Prostate gland (tissue), 2 donors: ENCODE measurements around the gene SERPINE2.

Experiments used
- POLR2A ChIP-seq: fragments of 450-650 bp; IDR thresholded peaks from one replicate; pipeline ENCODE4 v1.6.1; 2016; ENCODE audit warnings: antibody characterized with exemption, mild to moderate bottlenecking
- POLR2AphosphoS5 ChIP-seq: sonication (generic); formaldehyde crosslinking; IDR thresholded peaks from one replicate; pipeline ENCODE4 v1.6.1; 2017; ENCODE audit warnings: antibody characterized with exemption
- TF ChIP-seq, protein P1 (sequence below), 4 experiments: fragments of 200-600 bp in 2 of 4; fragments of 450-650 bp in 2 of 4; sonication (generic) in 2 of 4; IDR thresholded peaks; 1 replicate in 3 of 4; 2 replicates in 1 of 4; pipeline ENCODE4 v1.5.1; 2016 to 2019; ENCODE audit warnings: antibody characterized with exemption in 4 of 4, mild to moderate bottlenecking in 2 of 4, moderate library complexity in 2 of 4

DNA sequence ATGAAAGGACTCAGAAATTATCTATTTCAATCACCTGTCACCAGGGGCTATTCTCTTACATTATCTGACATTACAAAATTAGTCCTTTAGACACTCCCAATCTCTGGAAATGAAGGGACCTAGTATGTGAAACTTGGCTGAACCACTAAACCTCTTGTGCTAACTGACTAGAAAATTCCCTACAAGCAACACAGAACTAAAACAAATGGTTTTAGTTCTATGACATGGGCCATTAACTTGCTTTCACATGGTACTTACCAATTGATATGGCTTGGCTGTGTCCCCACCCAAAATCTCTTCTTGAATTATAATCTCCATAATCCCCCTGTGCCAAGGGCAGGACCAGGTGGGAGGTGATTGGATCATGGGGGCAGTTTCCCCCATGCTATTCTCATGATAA, 16.6 kb downstream of the SERPINE2 start:
- TF ChIP-seq, protein P1, sequence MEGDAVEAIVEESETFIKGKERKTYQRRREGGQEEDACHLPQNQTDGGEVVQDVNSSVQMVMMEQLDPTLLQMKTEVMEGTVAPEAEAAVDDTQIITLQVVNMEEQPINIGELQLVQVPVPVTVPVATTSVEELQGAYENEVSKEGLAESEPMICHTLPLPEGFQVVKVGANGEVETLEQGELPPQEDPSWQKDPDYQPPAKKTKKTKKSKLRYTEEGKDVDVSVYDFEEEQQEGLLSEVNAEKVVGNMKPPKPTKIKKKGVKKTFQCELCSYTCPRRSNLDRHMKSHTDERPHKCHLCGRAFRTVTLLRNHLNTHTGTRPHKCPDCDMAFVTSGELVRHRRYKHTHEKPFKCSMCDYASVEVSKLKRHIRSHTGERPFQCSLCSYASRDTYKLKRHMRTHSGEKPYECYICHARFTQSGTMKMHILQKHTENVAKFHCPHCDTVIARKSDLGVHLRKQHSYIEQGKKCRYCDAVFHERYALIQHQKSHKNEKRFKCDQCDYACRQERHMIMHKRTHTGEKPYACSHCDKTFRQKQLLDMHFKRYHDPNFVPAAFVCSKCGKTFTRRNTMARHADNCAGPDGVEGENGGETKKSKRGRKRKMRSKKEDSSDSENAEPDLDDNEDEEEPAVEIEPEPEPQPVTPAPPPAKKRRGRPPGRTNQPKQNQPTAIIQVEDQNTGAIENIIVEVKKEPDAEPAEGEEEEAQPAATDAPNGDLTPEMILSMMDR (IDR thresholded peaks at IDR 0.05) = no peak
- TF ChIP-seq POLR2AphosphoS5 (no peak), POLR2A (no peak)
